Neural crest cell (in vitro differentiated cells): ENCODE measurements around the gene TPBGL. TPM values are rescaled to one million over a fixed set of nuclear protein-coding genes. Genes with fewer than 3 reads are reported as not detected.
A peak's percentile ranks its signal among the peaks of the same experiment; 100 is the strongest.

ENCODE experiments used
- DNase-seq: peaks from one replicate; pipeline ENCODE4 v3.0.0; 2021; ENCODE audit warnings: low read depth, mixed read lengths, low spot score
- H3K27ac Mint-ChIP-seq: one replicate; pipeline ENCODE4 v1.8.0; 2021; ENCODE audit warnings: mild to moderate bottlenecking, mixed read lengths; ENCODE audit not compliant: unreplicated experiment
- H3K27me3 Mint-ChIP-seq: 2 replicates; pipeline ENCODE4 v1.8.0; 2021; ENCODE audit warnings: low read depth, mild to moderate bottlenecking, mixed read lengths
- H3K36me3 Mint-ChIP-seq: 2 replicates; pipeline ENCODE4 v1.8.0; 2021; ENCODE audit warnings: low read depth, mild to moderate bottlenecking, mixed read lengths
- H3K4me1 Mint-ChIP-seq: 2 replicates; pipeline ENCODE4 v1.8.0; 2021; ENCODE audit warnings: mixed read lengths
- H3K4me3 Mint-ChIP-seq: one replicate; pipeline ENCODE4 v1.8.0; 2021; ENCODE audit warnings: mild to moderate bottlenecking, mixed read lengths
- H3K9me3 Mint-ChIP-seq: 2 replicates; pipeline ENCODE4 v1.8.0; 2021; ENCODE audit warnings: mixed read lengths
- total RNA-seq: library from RNA; stranded (reverse); gene quantifications from 2 replicates; pipeline ENCODE4 v1.2.1, GENCODE V29; 2021
- TF ChIP-seq, protein P1 (sequence below): fragments of 200-600 bp; sonication (generic); conservative IDR thresholded peaks from 2 replicates; pipeline ENCODE4 v1.5.0; 2021; ENCODE audit warnings: antibody characterized with exemption, mild to moderate bottlenecking

TPBGL gene
- total RNA-seq, 1 donor from 2014 or later, result 0.19 TPM

DNA sequence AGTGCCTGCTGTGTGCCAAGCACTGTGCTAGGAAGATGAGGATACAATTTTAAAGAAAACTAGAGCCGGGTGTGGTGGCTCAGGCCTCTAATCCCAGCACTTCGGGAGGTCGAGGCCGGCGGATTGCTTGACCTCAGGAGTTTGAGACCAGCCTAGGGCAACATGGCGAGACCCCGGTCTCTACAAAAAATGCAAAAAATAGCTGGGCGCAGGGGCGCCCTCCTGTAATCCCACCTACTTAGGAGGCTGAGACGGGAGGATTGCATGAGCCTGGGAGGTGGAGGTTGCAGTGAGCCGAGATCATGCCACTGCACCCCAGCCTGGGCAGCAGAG lies 8.3 kb downstream of the TPBGL start:
- TF ChIP-seq, protein P1, sequence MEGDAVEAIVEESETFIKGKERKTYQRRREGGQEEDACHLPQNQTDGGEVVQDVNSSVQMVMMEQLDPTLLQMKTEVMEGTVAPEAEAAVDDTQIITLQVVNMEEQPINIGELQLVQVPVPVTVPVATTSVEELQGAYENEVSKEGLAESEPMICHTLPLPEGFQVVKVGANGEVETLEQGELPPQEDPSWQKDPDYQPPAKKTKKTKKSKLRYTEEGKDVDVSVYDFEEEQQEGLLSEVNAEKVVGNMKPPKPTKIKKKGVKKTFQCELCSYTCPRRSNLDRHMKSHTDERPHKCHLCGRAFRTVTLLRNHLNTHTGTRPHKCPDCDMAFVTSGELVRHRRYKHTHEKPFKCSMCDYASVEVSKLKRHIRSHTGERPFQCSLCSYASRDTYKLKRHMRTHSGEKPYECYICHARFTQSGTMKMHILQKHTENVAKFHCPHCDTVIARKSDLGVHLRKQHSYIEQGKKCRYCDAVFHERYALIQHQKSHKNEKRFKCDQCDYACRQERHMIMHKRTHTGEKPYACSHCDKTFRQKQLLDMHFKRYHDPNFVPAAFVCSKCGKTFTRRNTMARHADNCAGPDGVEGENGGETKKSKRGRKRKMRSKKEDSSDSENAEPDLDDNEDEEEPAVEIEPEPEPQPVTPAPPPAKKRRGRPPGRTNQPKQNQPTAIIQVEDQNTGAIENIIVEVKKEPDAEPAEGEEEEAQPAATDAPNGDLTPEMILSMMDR, result peak; percentile 17
- Mint-ChIP-seq H3K27me3 (peaks cover 50% of the 10 kb centered on the region), H3K4me1 (no peaks in the 10 kb centered on the region), H3K9me3 (no peaks in the 10 kb centered on the region), H3K27ac (no peak overlapping the region), H3K36me3 (no peaks in the 10 kb centered on the region), H3K4me3 (no peak overlapping the region)
- DNase-seq, result no peak

GRCh38 chr11:75249704-75250103 lies 9.1 kb downstream of the TPBGL start:
- H3K4me1 Mint-ChIP-seq, result no peaks in the 10 kb centered on the region
- no peaks in the 10 kb centered on the region for H3K9me3 Mint-ChIP-seq
- no peak overlapping the region for H3K27ac Mint-ChIP-seq
- no peak overlapping the region for H3K4me3 Mint-ChIP-seq
- TF ChIP-seq, protein P1, result no peak
- H3K27me3 Mint-ChIP-seq, result peaks cover 42% of the 10 kb centered on the region
- H3K36me3 Mint-ChIP-seq, result no peaks in the 10 kb centered on the region
- no peak for DNase-seq

DNA sequence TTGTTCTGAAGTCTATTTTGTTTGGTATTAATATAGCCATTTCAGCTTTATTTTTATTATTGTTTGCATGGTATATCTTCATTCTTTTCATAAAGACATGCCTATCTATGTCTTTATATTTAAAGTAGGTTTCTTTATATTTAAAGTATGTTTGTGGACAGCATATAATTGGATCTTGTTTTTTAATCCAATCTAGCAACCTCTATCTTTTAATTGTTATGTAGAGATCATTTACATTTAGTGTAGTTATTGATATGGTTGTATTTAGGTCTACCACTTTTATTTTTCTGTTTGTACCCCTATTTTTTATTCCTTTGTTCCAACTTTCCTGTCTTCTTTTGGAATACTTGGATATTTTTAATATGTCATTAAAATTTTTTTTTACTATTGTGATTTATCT lies 13.8 kb downstream of the TPBGL start:
- H3K4me1 Mint-ChIP-seq, result no peaks in the 10 kb centered on the region
- no peak for DNase-seq
- no peaks in the 10 kb centered on the region for H3K9me3 Mint-ChIP-seq
- no peak overlapping the region for H3K27ac Mint-ChIP-seq
- H3K27me3 Mint-ChIP-seq, result peaks cover 52% of the 10 kb centered on the region
- no peak overlapping the region for H3K4me3 Mint-ChIP-seq
- TF ChIP-seq, protein P1, result no peak
- H3K36me3 Mint-ChIP-seq, result no peaks in the 10 kb centered on the region

DNA sequence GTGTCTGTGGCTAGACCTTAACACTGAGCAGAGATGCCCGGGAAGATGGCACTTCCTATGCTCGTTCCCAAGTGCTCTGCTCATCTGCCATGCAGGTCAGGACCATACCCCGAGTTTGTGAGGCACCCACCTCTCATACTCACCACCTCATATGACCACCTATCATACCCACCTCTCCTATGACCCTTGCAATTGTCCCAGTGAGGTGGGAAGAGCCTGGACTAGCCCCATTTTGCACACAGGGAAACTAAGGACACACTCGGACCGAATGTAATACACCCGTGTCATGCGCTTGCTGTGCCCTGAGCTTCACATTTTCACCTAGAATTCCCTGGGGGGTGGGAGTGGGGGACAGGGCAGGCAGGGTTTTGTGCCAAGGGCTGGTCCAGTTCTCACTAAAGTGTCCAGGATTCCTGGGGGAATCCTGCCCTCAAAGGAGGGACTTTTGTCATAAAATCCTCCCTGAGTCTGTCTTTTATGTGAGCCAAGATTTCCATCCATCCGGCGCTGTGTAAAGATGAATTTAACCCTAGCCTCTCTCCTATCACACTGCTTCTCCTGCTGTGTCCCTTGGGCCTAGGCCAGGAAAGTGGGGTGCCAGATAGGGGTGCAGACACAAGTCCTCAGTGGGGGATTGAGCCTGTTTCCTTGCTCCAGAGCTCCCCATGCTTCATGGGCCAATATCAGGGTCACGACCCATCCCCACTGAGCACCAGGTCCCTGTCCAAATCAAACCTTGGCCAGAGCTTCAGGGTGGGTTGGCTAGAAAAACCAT lies 20.0 kb downstream of the TPBGL start:
- Mint-ChIP-seq H3K36me3 (no peaks in the 10 kb centered on the region), H3K4me1 (no peaks in the 10 kb centered on the region), H3K27ac (no peak overlapping the region), H3K9me3 (no peaks in the 10 kb centered on the region), H3K27me3 (peaks cover 24% of the 10 kb centered on the region), H3K4me3 (no peak overlapping the region)
- TF ChIP-seq, protein P1, result no peak
- no peak for DNase-seq

DNA sequence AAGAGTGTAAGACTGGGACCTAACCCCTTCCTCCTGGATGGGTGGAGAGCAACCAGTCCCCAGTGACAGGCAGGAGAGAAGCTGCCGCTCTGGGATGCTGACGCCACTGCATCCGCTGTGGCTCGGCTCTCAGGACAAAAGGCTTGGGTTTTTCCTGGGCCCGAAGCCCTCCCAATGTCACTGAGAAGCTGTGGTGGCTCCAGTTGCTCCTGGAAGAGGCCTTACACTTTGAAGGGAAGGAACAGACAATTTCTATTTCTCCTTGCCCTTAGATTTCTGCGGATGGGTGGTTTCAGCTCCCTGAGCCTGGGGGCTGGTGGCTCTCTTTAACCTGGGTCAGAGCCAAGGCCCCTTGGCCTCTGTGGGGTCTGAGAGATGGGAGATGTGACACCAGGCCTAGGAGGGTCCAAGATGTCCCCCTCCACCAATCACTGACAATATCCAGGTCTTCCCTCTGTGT lies 21.4 kb downstream of the TPBGL start:
- no peaks in the 10 kb centered on the region for H3K4me1 Mint-ChIP-seq
- TF ChIP-seq, protein P1, result no peak
- H3K4me3 Mint-ChIP-seq, result no peak overlapping the region
- no peaks in the 10 kb centered on the region for H3K9me3 Mint-ChIP-seq
- H3K27ac Mint-ChIP-seq, result no peak overlapping the region
- H3K27me3 Mint-ChIP-seq, result peaks cover 13% of the 10 kb centered on the region
- DNase-seq, result no peak
- H3K36me3 Mint-ChIP-seq, result no peaks in the 10 kb centered on the region
